Stimulated activated CD8-positive, alpha-beta memory T cell treated with anti-CD3 and anti-CD28 coated beads, Interleukin-12 subunit alpha, Interleukin-12 subunit beta, amount 100 ng/mL, for 24 hours (primary cell): ENCODE measurements around the gene NPAP1.
"Not testable (repeated sequence)": the region's sequence is repeated elsewhere in the genome, so short reads cannot be mapped to it uniquely, and the experiment has no call there.

Source experiments
- DNase-seq: peaks from one replicate; pipeline ENCODE4 v3.0.0-alpha.2; 2020; ENCODE audit errors: extremely low read depth

Gene NPAP1

GRCh38 chr15:24675332-24676144 lies at the start of gene NPAP1:
NPAP1 (plus strand) TSS chr15:24675775; CDS start chr15:24675868, 93 bp downstream.
- no peak for DNase-seq

- no peak for DNase-seq
Measured at GRCh38 chr15:24627443-24627842, 48.1 kb upstream of the NPAP1 start.

- DNase-seq = no peak
Measured at GRCh38 chr15:24633082-24633481, 42.5 kb upstream of the NPAP1 start.

GRCh38 chr15:24639412-24639811 lies 36.2 kb upstream of the NPAP1 start:
- not testable (repeated sequence) for DNase-seq

- no peak for DNase-seq
Measured at GRCh38 chr15:24645627-24646026, 29.9 kb upstream of the NPAP1 start.

- no peak for DNase-seq
Measured at GRCh38 chr15:24659622-24660021, 16.0 kb upstream of the NPAP1 start.

- no peak for DNase-seq
Measured at GRCh38 chr15:24662991-24663390, 12.6 kb upstream of the NPAP1 start.

- no peak for DNase-seq
Measured at GRCh38 chr15:24676431-24676830, 856 bp downstream of the NPAP1 start.

GRCh38 chr15:24678485-24678884 lies 2.9 kb downstream of the NPAP1 start:
- DNase-seq = no peak

- no peak for DNase-seq
Measured at GRCh38 chr15:24682002-24682401, 6.4 kb downstream of the NPAP1 start.

GRCh38 chr15:24682905-24683304 lies 7.3 kb downstream of the NPAP1 start:
- DNase-seq = not testable (repeated sequence)

- no peak for DNase-seq
Measured at GRCh38 chr15:24683736-24684135, 8.2 kb downstream of the NPAP1 start.

- no peak for DNase-seq
Measured at GRCh38 chr15:24684313-24684712, 8.7 kb downstream of the NPAP1 start.

- DNase-seq = no peak
Measured at GRCh38 chr15:24696201-24696600, 20.6 kb downstream of the NPAP1 start.

GRCh38 chr15:24696842-24697241 lies 21.3 kb downstream of the NPAP1 start:
- no peak for DNase-seq

GRCh38 chr15:24718289-24719082 lies 42.9 kb downstream of the NPAP1 start:
- no peak for DNase-seq

GRCh38 chr15:24729760-24730159 lies 54.2 kb downstream of the NPAP1 start:
- no peak for DNase-seq
